WTC11 (cell line): Measurements from ENCODE around the gene DDX11.
"Not testable (repeated sequence)": the region's sequence is repeated elsewhere in the genome, so short reads cannot be mapped to it uniquely, and the experiment has no call there.

ENCODE experiments used
- CREM ChIP-seq: sonication (generic); formaldehyde crosslinking; IDR thresholded peaks from 2 replicates; pipeline ENCODE4 v1.8.1; 2022; ENCODE audit warnings: mild to moderate bottlenecking, missing genetic modification reagents, moderate library complexity
- CTCF ChIP-seq: fragments of 200-600 bp; IDR thresholded peaks from 2 replicates; pipeline ENCODE4 v1.8.0; 2022; ENCODE audit warnings: antibody characterized with exemption
- ELF4 ChIP-seq: sonication (generic); formaldehyde crosslinking; IDR thresholded peaks from 2 replicates; pipeline ENCODE4 v1.8.1; 2022; ENCODE audit warnings: low read depth, mild to moderate bottlenecking, moderate library complexity, missing genetic modification reagents
- ESRRA ChIP-seq: sonication (generic); formaldehyde crosslinking; IDR thresholded peaks from 2 replicates; pipeline ENCODE4 v1.8.1; 2022; ENCODE audit warnings: mild to moderate bottlenecking, missing genetic modification reagents, borderline replicate concordance
- FOXJ3 ChIP-seq: sonication (generic); formaldehyde crosslinking; IDR thresholded peaks from 2 replicates; pipeline ENCODE4 v1.9.0; 2021; ENCODE audit warnings: missing genetic modification reagents, mild to moderate bottlenecking, borderline replicate concordance
- IRF2 ChIP-seq: sonication (generic); formaldehyde crosslinking; IDR thresholded peaks from 2 replicates; pipeline ENCODE4 v1.8.0; 2022; ENCODE audit warnings: low read depth, missing genetic modification reagents, borderline replicate concordance
- JUN ChIP-seq: sonication (generic); formaldehyde crosslinking; IDR thresholded peaks from 2 replicates; pipeline ENCODE4 v1.8.0; 2023; ENCODE audit warnings: mild to moderate bottlenecking, missing genetic modification reagents
- KAT7 ChIP-seq: sonication (generic); formaldehyde crosslinking; IDR thresholded peaks from 2 replicates; pipeline ENCODE4 v1.8.1; 2023; ENCODE audit warnings: missing genetic modification reagents, mild to moderate bottlenecking, borderline replicate concordance
- MAX ChIP-seq: sonication (generic); formaldehyde crosslinking; IDR thresholded peaks from 2 replicates; pipeline ENCODE4 v1.8.0; 2022; ENCODE audit warnings: mild to moderate bottlenecking, missing genetic modification reagents
- NFATC4 ChIP-seq: fragments of 250-450 bp; sonication (Bioruptor Pico); IDR thresholded peaks from 2 replicates; pipeline ENCODE4 v1.9.0; 2021; ENCODE audit warnings: mild to moderate bottlenecking
- TCF7 ChIP-seq: sonication (generic); formaldehyde crosslinking; IDR thresholded peaks from 2 replicates; pipeline ENCODE4 v1.8.0; 2022; ENCODE audit warnings: mild to moderate bottlenecking, low read depth, missing genetic modification reagents, moderate library complexity
- ZNF232 ChIP-seq: sonication (generic); formaldehyde crosslinking; IDR thresholded peaks from 2 replicates; pipeline ENCODE4 v1.8.0; 2022; ENCODE audit warnings: mild to moderate bottlenecking, missing genetic modification reagents
- ZNF423 ChIP-seq: fragments of 250-450 bp; sonication (Bioruptor Pico); IDR thresholded peaks from 2 replicates; pipeline ENCODE4 v2.1.2; 2022; ENCODE audit warnings: mild to moderate bottlenecking, moderate library complexity

GRCh38 chr12:31081274-31081673 is 7.6 kb downstream of the DDX11 start:
- not testable (repeated sequence) for TF ChIP-seq TCF7; MAX (CRISPR knock-in tag); CTCF; ELF4 (CRISPR knock-in tag); IRF2 (CRISPR knock-in tag); JUN; ZNF232 (CRISPR knock-in tag); NFATC4 (CRISPR knock-in tag); CREM (CRISPR knock-in tag); ESRRA (CRISPR knock-in tag); FOXJ3 (CRISPR knock-in tag); KAT7; ZNF423 (CRISPR knock-in tag)
